Upper lobe of left lung (tissue), 4 donors: ENCODE results near the gene ISLR.

Experiments used
- CTCF ChIP-seq, 6 experiments: fragments of 450-650 bp in 4 of 6; fragments of 200-600 bp in 2 of 6; sonication (generic) in 2 of 6; IDR thresholded peaks; one replicate each; pipeline ENCODE4 v1.5.1; 2016 to 2019; ENCODE audit warnings: antibody characterized with exemption in 6 of 6
- EP300 ChIP-seq, 4 donors: sonication (generic); formaldehyde crosslinking; IDR thresholded peaks; one replicate each; pipeline ENCODE4 v1.5.1; 2017; ENCODE audit warnings: antibody characterized with exemption in 4 of 4, control low read depth in 2 of 4
- POLR2A ChIP-seq, 4 donors: fragments of 450-650 bp; IDR thresholded peaks; one replicate each; pipeline ENCODE4 v1.5.1; 2016 to 2017; ENCODE audit warnings: antibody characterized with exemption in 4 of 4, mild to moderate bottlenecking in 2 of 4
- POLR2AphosphoS5 ChIP-seq, 2 donors: sonication (generic); formaldehyde crosslinking; IDR thresholded peaks; one replicate each; pipeline ENCODE4 v1.5.1; 2017; ENCODE audit warnings: antibody characterized with exemption in 2 of 2

- TF ChIP-seq POLR2A (IDR thresholded peaks at IDR 0.05) (no peak), CTCF (IDR thresholded peaks at IDR 0.05) (no peak), EP300 (IDR thresholded peaks at IDR 0.05) (no peak), POLR2AphosphoS5 (IDR thresholded peaks at IDR 0.05) (no peak)
Measured at GRCh38 chr15:74184582-74185091, 11.1 kb downstream of the ISLR start.
